GM18951 (cell line): ENCODE measurements around the gene MYO7B.

Experiments used
- POLR2A ChIP-seq: IDR thresholded peaks from 4 replicates; pipeline ENCODE4 v1.6.1; 2011; ENCODE audit warnings: mild to moderate bottlenecking; ENCODE audit not compliant: insufficient read length, insufficient read depth; ENCODE audit errors: extremely low read depth
- in situ Hi-C: fragments of 300-500 bp; cut with MboI; formaldehyde crosslinking; loops from one replicate; pipeline ENCODE4 v1.12.0; 2022; ENCODE audit warnings: low sequenced_read_pairs, mixed read lengths, inconsistent platforms; ENCODE audit not compliant: unreplicated experiment

MYO7B gene

GRCh38 chr2:127674241-127675209, 139.0 kb downstream of the MYO7B start:
- TF ChIP-seq POLR2A: no peak
- in situ Hi-C loops: no loop called here

GRCh38 chr2:127675331-127676261, 140.1 kb downstream of the MYO7B start, which contains the start of gene LIMS2:
LIMS2 (minus strand) TSS chr2:127675530; CDS start chr2:127675024, 506 bp downstream.
- in situ Hi-C loops: no loop called here
- no peak for TF ChIP-seq POLR2A

- no peak for TF ChIP-seq POLR2A
- in situ Hi-C loops: no loop called here
Observed at GRCh38 chr2:127676906-127677305, 141.4 kb downstream of the MYO7B start.

- in situ Hi-C loops: no loop called here
Observed at GRCh38 chr2:127678531-127678930, 143.0 kb downstream of the MYO7B start.

GRCh38 chr2:127678991-127679390, 143.5 kb downstream of the MYO7B start:
- no peak for TF ChIP-seq POLR2A
- in situ Hi-C loops: no loop called here

More at GRCh38 chr2:127678531-127678930, 143.0 kb downstream of the MYO7B start:
- no peak for TF ChIP-seq POLR2A

GRCh38 chr2:127679680-127680361, 144.3 kb downstream of the MYO7B start:
- in situ Hi-C loops: no loop called here
- no peak for TF ChIP-seq POLR2A

- in situ Hi-C loops: no loop called here
- TF ChIP-seq POLR2A: no peak
Observed at GRCh38 chr2:127680706-127681287, 145.3 kb downstream of the MYO7B start.

GRCh38 chr2:127681288-127681804, 145.9 kb downstream of the MYO7B start:
- TF ChIP-seq POLR2A: no peak
- in situ Hi-C loops: no loop called here

GRCh38 chr2:127681976-127682857, 146.7 kb downstream of the MYO7B start:
- in situ Hi-C loops: no loop called here
- TF ChIP-seq POLR2A: no peak

- in situ Hi-C loops: no loop called here
- TF ChIP-seq POLR2A: no peak
Observed at GRCh38 chr2:127683056-127683455, 147.6 kb downstream of the MYO7B start.

- in situ Hi-C loops: no loop called here
- no peak for TF ChIP-seq POLR2A
Observed at GRCh38 chr2:127683757-127684156, 148.3 kb downstream of the MYO7B start.
